GM23248 (cell line): ENCODE data around the gene SPOCK3. TPM values are rescaled to one million over a fixed set of nuclear protein-coding genes. Genes with fewer than 3 reads are reported as not detected.

Experiments used
- DNase-seq: peaks from one replicate; pipeline ENCODE4 v3.0.0-alpha.2; 2015
- H2AFZ ChIP-seq: fragments of 200-600 bp; sonication (generic); 2 replicates; pipeline ENCODE4 v1.6.1; 2016; ENCODE audit warnings: antibody characterized with exemption
- H3F3A ChIP-seq: fragments of 200-600 bp; sonication (generic); 2 replicates; pipeline ENCODE4 v1.6.1; 2016; ENCODE audit warnings: mild to moderate bottlenecking, antibody characterized with exemption, mixed run types; ENCODE audit not compliant: insufficient read depth
- H3K27ac ChIP-seq: fragments of 200-600 bp; sonication (generic); 2 replicates; pipeline ENCODE4 v1.5.1; 2016; ENCODE audit warnings: mild to moderate bottlenecking
- H3K27me3 ChIP-seq: fragments of 200-600 bp; sonication (generic); replicated peaks from 2 replicates; pipeline ENCODE4 v1.6.1; 2016; ENCODE audit warnings: mild to moderate bottlenecking; ENCODE audit not compliant: insufficient read depth
- H3K36me3 ChIP-seq: fragments of 200-600 bp; sonication (generic); 2 replicates; pipeline ENCODE4 v1.6.1; 2016; ENCODE audit warnings: low read depth, mild to moderate bottlenecking
- H3K4me1 ChIP-seq: fragments of 200-600 bp; sonication (generic); 2 replicates; pipeline ENCODE4 v1.6.1; 2016; ENCODE audit warnings: mild to moderate bottlenecking; ENCODE audit not compliant: insufficient read depth
- H3K4me2 ChIP-seq: fragments of 200-600 bp; sonication (generic); one replicate; pipeline ENCODE4 v1.6.1; 2016; ENCODE audit warnings: mild to moderate bottlenecking; ENCODE audit not compliant: unreplicated experiment
- H3K4me3 ChIP-seq: fragments of 200-600 bp; sonication (generic); 2 replicates; pipeline ENCODE4 v1.5.1; 2016; ENCODE audit warnings: mild to moderate bottlenecking
- H3K79me2 ChIP-seq: fragments of 200-600 bp; sonication (generic); 2 replicates; pipeline ENCODE4 v1.6.1; 2016; ENCODE audit warnings: mild to moderate bottlenecking; ENCODE audit not compliant: insufficient read depth
- H3K9ac ChIP-seq: fragments of 200-600 bp; sonication (generic); 2 replicates; pipeline ENCODE4 v1.6.1; 2016; ENCODE audit warnings: mild to moderate bottlenecking
- H3K9me2 ChIP-seq: fragments of 200-600 bp; sonication (generic); 2 replicates; pipeline ENCODE4 v1.6.1; 2016; ENCODE audit warnings: mixed run types, mild to moderate bottlenecking, moderate library complexity; ENCODE audit not compliant: insufficient read depth
- H3K9me3 ChIP-seq: fragments of 200-600 bp; sonication (generic); one replicate; pipeline ENCODE4 v1.6.1; 2017; ENCODE audit warnings: low read depth
- H4K20me1 ChIP-seq: fragments of 200-600 bp; sonication (generic); 2 replicates; pipeline ENCODE4 v1.6.0; 2016; ENCODE audit not compliant: insufficient read depth
- EZH2 ChIP-seq: fragments of 200-600 bp; sonication (generic); IDR thresholded peaks from 2 replicates; pipeline ENCODE4 v1.6.1; 2018; ENCODE audit warnings: antibody characterized with exemption, mild to moderate bottlenecking; ENCODE audit not compliant: insufficient read depth, poor library complexity, severe bottlenecking
- EZH2phosphoT487 ChIP-seq: fragments of 200-600 bp; sonication (generic); IDR thresholded peaks from 2 replicates; pipeline ENCODE4 v1.6.1; 2018; ENCODE audit warnings: antibody characterized with exemption, moderate library complexity, mild to moderate bottlenecking, low read depth; ENCODE audit not compliant: insufficient read depth
- WGBS, 2 experiments: methylation state at CpG; one replicate each; pipeline ENCODE4 v1.1.6; 2015 to 2017; ENCODE audit warnings: low lambda C conversion rate in 2 of 2, low coverage in 1 of 2; ENCODE audit errors: missing lambda C conversion rate in 2 of 2; 5-methylcytosine and 5-hydroxymethylcytosine counted together
- in situ Hi-C: fragments of 300-500 bp; cut with MboI; formaldehyde crosslinking; loops from 2 replicates; pipeline ENCODE4 v1.15.0; 2020
- polyA plus RNA-seq: library from polyadenylated mRNA; unstranded; fragments of >200 nt; fragmentation: Nextera tagmentation; extraction: Ambion mirVana; gene quantifications from 2 replicates; pipeline ENCODE4 v1.2.1, GENCODE V29; 2016
- total RNA-seq: library from RNA; depleted of rRNA; stranded (reverse); fragments of >200 nt; shearing (Covaris generic); gene quantifications from 2 replicates; pipeline ENCODE4 v1.2.3, GENCODE V29; 2014

The SPOCK3 gene
- total and polyA plus RNA-seq, 2 experiments from 2014 or later: not detected

DNA sequence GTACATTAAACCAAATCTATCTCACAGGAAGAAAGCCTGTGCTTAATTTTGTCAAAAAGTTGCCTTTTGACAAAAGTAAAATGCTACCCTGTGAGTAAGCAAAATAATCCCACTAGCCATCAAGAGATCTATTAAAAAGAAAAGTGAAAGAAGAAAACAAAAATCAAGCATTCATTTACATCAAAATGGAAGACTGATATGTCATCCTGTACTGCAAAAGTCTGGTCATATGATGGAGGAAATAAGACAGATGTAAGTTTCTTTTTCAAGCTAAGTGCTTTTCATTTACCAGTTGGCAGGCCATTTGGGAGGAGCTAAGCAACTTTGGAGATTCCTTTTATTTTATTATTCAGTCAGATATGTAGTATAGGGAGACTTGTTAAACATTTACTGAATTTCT, 387.4 kb downstream of the SPOCK3 start:
- H3K36me3 ChIP-seq: no peaks in the 10 kb centered on the region
- no peaks in the 10 kb centered on the region for H3K9me2 ChIP-seq
- H2AFZ ChIP-seq: no peak overlapping the region
- H3F3A ChIP-seq: no peaks in the 10 kb centered on the region
- H3K27ac ChIP-seq: no peak overlapping the region
- TF ChIP-seq EZH2phosphoT487 (no peak), EZH2 (no peak)
- H3K4me2 ChIP-seq: no peak overlapping the region
- in situ Hi-C loops: no loop called here
- DNase-seq: no peak
- H3K79me2 ChIP-seq: no peaks in the 10 kb centered on the region
- H3K4me3 ChIP-seq: no peak overlapping the region
- H3K27me3 ChIP-seq: no peaks in the 10 kb centered on the region
- no peaks in the 10 kb centered on the region for H4K20me1 ChIP-seq
- no peaks in the 10 kb centered on the region for H3K4me1 ChIP-seq
- no peak overlapping the region for H3K9ac ChIP-seq
- peaks cover 2% of the 10 kb centered on the region for H3K9me3 ChIP-seq

DNA sequence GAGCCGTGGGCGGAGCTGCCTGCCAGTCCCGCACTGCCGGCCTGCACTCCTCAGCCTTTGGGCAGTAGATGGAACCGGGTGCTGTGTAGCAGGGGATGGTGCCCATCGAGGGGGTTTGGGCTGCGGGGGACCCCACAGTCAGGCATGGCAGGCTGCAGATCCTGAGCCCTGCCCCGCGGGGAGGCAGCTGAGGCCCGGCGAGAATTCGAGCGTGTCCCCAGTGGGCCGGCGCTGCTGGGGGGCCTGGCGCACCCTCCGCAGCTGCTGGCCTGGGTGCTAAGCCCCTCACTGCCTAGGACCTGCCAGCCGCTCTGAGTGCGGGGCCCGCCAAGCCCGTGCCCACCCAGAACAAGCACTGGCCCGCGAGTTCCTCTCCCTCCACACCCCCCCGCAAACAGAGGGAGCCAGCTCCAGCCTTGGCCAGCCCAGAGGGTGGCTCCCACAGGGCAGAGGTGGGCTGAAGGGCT, 391.5 kb downstream of the SPOCK3 start:
- H3K9me2 ChIP-seq: no peaks in the 10 kb centered on the region
- no peaks in the 10 kb centered on the region for H3K27me3 ChIP-seq
- TF ChIP-seq EZH2: no peak
- TF ChIP-seq EZH2phosphoT487: no peak
- no peaks in the 10 kb centered on the region for H4K20me1 ChIP-seq
- no peak overlapping the region for H2AFZ ChIP-seq
- no peaks in the 10 kb centered on the region for H3K4me1 ChIP-seq
- WGBS, 2 experiments: 39 to 68% methylated on average over 7 to 22 of the region's 24 CpGs
- DNase-seq: no peak
- H3K36me3 ChIP-seq: no peaks in the 10 kb centered on the region
- no peaks in the 10 kb centered on the region for H3K79me2 ChIP-seq
- H3K27ac ChIP-seq: no peak overlapping the region
- no peak overlapping the region for H3K9ac ChIP-seq
- H3K9me3 ChIP-seq: peaks cover 2% of the 10 kb centered on the region
- H3K4me3 ChIP-seq: no peak overlapping the region
- in situ Hi-C loops: no loop called here
- H3K4me2 ChIP-seq: no peak overlapping the region
- H3F3A ChIP-seq: no peaks in the 10 kb centered on the region

DNA sequence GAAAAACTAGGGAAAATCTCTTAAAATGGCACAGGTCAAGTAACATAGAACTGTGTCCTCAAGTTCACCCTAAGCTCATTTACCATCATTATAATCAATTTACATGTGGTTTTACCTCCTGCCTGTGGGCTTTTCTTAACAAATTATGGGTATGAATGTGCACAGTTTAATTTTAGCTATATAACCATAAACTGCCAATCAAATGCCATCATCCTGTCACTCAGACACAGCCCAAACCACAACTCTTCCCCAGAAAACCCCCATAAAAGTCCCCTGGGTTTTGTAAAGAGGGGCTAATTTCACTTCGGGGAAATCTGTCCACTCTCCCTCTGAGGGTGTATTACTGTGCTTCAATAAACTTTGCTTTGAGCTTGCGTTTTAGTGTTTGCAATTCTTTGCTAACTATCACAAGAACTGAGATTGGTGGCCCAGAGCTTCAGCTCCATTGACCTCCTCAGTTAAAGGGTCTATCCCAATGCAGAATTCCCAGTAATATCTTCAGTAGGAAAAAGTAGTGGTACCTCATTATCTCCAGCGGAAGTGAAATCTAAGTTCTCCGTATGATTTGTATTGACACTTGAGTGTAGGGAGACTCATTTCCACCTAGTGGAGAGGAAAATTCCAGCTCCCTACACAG, 394.6 kb downstream of the SPOCK3 start:
- H3K4me2 ChIP-seq: no peak overlapping the region
- H3K36me3 ChIP-seq: no peaks in the 10 kb centered on the region
- no peaks in the 10 kb centered on the region for H3K79me2 ChIP-seq
- H3K9ac ChIP-seq: no peak overlapping the region
- no peak overlapping the region for H3K4me3 ChIP-seq
- no peaks in the 10 kb centered on the region for H3K4me1 ChIP-seq
- H3F3A ChIP-seq: no peaks in the 10 kb centered on the region
- WGBS, 2 experiments: 51 to 52% methylated on average over 4 of the region's 4 CpGs
- H3K9me2 ChIP-seq: no peaks in the 10 kb centered on the region
- in situ Hi-C loops: no loop called here
- no peaks in the 10 kb centered on the region for H3K9me3 ChIP-seq
- no peak for TF ChIP-seq EZH2phosphoT487
- no peak for TF ChIP-seq EZH2
- no peaks in the 10 kb centered on the region for H4K20me1 ChIP-seq
- no peak overlapping the region for H2AFZ ChIP-seq
- DNase-seq: no peak
- no peak overlapping the region for H3K27ac ChIP-seq
- H3K27me3 ChIP-seq: no peaks in the 10 kb centered on the region

DNA sequence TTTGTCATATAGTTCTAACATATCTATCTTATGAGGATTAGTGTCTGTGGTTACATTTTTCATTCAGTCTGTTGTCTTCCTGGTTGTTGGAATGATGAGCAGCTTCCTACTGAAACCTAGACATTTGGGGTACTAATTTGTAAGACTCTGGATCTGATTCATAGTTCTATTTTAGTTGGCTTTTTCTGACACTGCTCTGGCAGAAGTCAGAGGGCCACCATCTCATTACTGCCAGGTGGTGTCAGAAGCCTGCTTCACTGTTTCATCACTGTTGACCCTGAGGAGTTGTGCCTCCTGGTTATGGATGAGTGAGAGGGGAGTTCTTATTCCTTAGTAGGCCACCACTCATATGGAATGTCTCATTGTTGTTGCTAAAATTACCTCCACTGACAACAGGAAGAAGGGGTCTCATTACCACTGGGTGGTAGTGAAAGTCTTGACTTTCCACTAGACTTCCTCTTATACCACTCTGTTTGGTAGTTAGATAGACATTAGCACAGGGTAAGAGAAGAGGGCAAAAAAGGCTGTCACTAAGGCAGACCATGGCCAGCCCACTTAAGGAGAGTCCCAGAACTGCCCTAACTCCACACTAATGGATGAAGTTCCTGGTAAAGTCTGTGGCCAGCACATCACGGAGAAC, 395.2 kb downstream of the SPOCK3 start:
- Histone ChIP-seq H3K9ac (no peak overlapping the region), H3F3A (no peaks in the 10 kb centered on the region), H3K27me3 (no peaks in the 10 kb centered on the region), H3K4me2 (no peak overlapping the region), H3K4me3 (no peak overlapping the region), H3K27ac (no peak overlapping the region), H3K36me3 (no peaks in the 10 kb centered on the region), H3K79me2 (no peaks in the 10 kb centered on the region), H4K20me1 (no peaks in the 10 kb centered on the region), H3K4me1 (no peaks in the 10 kb centered on the region), H2AFZ (no peak overlapping the region), H3K9me3 (no peaks in the 10 kb centered on the region), H3K9me2 (no peaks in the 10 kb centered on the region)
- in situ Hi-C loops: no loop called here
- 33 to 43% methylated on average over 1 of the region's 1 CpG for WGBS, 2 experiments
- DNase-seq: no peak
- no peak for TF ChIP-seq EZH2
- TF ChIP-seq EZH2phosphoT487: no peak
